ENCODE measurements around the gene CDK9.

DNA sequence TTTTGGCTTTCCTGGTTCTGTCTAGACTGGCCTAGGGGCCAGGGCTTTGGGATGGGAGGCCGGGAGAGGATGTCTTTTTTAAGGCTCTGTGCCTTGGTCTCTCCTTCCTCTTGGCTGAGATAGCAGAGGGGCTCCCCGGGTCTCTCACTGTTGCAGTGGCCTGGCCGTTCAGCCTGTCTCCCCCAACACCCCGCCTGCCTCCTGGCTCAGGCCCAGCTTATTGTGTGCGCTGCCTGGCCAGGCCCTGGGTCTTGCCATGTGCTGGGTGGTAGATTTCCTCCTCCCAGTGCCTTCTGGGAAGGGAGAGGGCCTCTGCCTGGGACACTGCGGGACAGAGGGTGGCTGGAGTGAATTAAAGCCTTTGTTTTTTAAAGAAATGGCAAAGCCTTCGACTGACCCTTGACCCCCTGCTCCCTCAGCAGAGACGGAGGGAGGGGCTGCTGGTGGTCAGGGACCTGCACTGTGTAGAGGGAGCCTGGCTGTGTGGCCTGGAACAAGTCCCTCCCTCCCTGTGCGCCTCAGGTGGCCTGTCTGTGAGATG lies 27.9 kb downstream of the CDK9 start:
- TF ChIP-seq YY1 (IDR thresholded peaks at IDR 0.05; ENCODE audit: insufficient read depth, insufficient read length) (no peak), ZNF274 (IDR thresholded peaks at IDR 0.05; ENCODE audit: low read depth, low read length) (no peak)
